ENCODE data around the gene AFF1.

GRCh38 chr4:87114245-87115062 lies 179.6 kb downstream of the AFF1 start:
- TF ChIP-seq EGR1 (IDR thresholded peaks at IDR 0.05) (no peak), EP300 (IDR thresholded peaks at IDR 0.05; ENCODE audit: borderline replicate concordance) (no peak)
